HepG2 (cell line): ENCODE measurements around the gene SNRNP35.

ENCODE experiments used
- CBX5 ChIP-seq: sonication (generic); formaldehyde crosslinking; IDR thresholded peaks from 2 replicates; pipeline ENCODE4 v1.4.0; 2020; ENCODE audit warnings: missing genetic modification reagents, borderline replicate concordance
- KLF12 ChIP-seq: sonication (generic); formaldehyde crosslinking; IDR thresholded peaks from 2 replicates; pipeline ENCODE4 v1.4.0; 2020; ENCODE audit warnings: missing genetic modification reagents, borderline replicate concordance
- NR2F6 ChIP-seq, 2 experiments: IDR thresholded peaks; 2 replicates each; pipeline ENCODE4 v1.6.1; 2016; ENCODE audit warnings: antibody characterized with exemption in 1 of 2, mild to moderate bottlenecking in 1 of 2
- RBFOX2 ChIP-seq: fragments of 200-400 bp; formaldehyde crosslinking; IDR thresholded peaks from 2 replicates; pipeline ENCODE4 v1.6.1; 2017; ENCODE audit warnings: low read depth, mild to moderate bottlenecking, low read length
- TF ChIP-seq, protein P1 (sequence below): sonication (generic); formaldehyde crosslinking; IDR thresholded peaks from 2 replicates; pipeline ENCODE4 v1.9.0; 2021; ENCODE audit warnings: missing genetic modification reagents, borderline replicate concordance

GRCh38 chr12:123465084-123465483, 7.1 kb downstream of the SNRNP35 start:
- TF ChIP-seq KLF12 (CRISPR knock-in tag) (no peak), RBFOX2 (no peak), CBX5 (CRISPR knock-in tag) (no peak), NR2F6 (IDR thresholded peaks at IDR 0.05) (no peak), NR2F6 (CRISPR knock-in tag; IDR thresholded peaks at IDR 0.05) (no peak)
- TF ChIP-seq, protein P1, sequence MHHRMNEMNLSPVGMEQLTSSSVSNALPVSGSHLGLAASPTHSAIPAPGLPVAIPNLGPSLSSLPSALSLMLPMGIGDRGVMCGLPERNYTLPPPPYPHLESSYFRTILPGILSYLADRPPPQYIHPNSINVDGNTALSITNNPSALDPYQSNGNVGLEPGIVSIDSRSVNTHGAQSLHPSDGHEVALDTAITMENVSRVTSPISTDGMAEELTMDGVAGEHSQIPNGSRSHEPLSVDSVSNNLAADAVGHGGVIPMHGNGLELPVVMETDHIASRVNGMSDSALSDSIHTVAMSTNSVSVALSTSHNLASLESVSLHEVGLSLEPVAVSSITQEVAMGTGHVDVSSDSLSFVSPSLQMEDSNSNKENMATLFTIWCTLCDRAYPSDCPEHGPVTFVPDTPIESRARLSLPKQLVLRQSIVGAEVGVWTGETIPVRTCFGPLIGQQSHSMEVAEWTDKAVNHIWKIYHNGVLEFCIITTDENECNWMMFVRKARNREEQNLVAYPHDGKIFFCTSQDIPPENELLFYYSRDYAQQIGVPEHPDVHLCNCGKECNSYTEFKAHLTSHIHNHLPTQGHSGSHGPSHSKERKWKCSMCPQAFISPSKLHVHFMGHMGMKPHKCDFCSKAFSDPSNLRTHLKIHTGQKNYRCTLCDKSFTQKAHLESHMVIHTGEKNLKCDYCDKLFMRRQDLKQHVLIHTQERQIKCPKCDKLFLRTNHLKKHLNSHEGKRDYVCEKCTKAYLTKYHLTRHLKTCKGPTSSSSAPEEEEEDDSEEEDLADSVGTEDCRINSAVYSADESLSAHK (CRISPR knock-in tag): no peak
